ENCODE results near the gene SELENON.

Gene SELENON

GRCh38 chr1:25864434-25864833 is 64.4 kb downstream of the SELENON start:
- DNase-seq (ENCODE audit: low read depth in 2 of 2): no peak

- DNase-seq (ENCODE audit: low read depth in 2 of 2): no peak
Measured at GRCh38 chr1:25866288-25866687, 66.3 kb downstream of the SELENON start.

GRCh38 chr1:25867210-25867991 is 67.4 kb downstream of the SELENON start:
- no peak for DNase-seq (ENCODE audit: low read depth in 2 of 2)

Measured in stimulated activated CD8-positive, alpha-beta memory T cell treated with anti-CD3 and anti-CD28 coated beads, Interleukin-15, amount 100 ng/mL, for 48 hours (primary cell).